Muscle layer of colon (tissue), 2 donors: ENCODE data around the gene GREM2.
A peak's percentile ranks its signal among the peaks of the same experiment; 100 is the strongest.

Experiments
- H3K27ac ChIP-seq: one replicate; pipeline ENCODE4 v1.7.0; 2013; ENCODE audit warnings: low read depth, mild to moderate bottlenecking, low read length, moderate library complexity
- H3K27me3 ChIP-seq, 2 donors: one replicate each; pipeline ENCODE4 v1.7.0; 2013; ENCODE audit warnings: low read length in 2 of 2, mild to moderate bottlenecking in 2 of 2; ENCODE audit not compliant: insufficient read depth in 2 of 2, control insufficient read depth in 1 of 2
- H3K36me3 ChIP-seq: one replicate; pipeline ENCODE4 v1.7.0; 2013; ENCODE audit warnings: mild to moderate bottlenecking, low read length; ENCODE audit not compliant: insufficient read depth
- H3K4me1 ChIP-seq: one replicate; pipeline ENCODE4 v1.7.0; 2013; ENCODE audit warnings: mild to moderate bottlenecking, low read length; ENCODE audit not compliant: insufficient read depth
- H3K4me3 ChIP-seq, 2 donors: one replicate each; pipeline ENCODE4 v1.7.0; 2013; ENCODE audit warnings: low read length in 2 of 2, low read depth in 1 of 2, mild to moderate bottlenecking in 1 of 2, moderate library complexity in 1 of 2
- H3K9ac ChIP-seq: one replicate; pipeline ENCODE4 v1.7.0; 2013; ENCODE audit warnings: low read length
- H3K9me3 ChIP-seq: one replicate; pipeline ENCODE4 v1.7.0; 2013; ENCODE audit warnings: mild to moderate bottlenecking, low read length
- donor health status: abdominal sarcoma.
- donor health status: Adenocarcinoma of cecum.

GREM2 gene

DNA sequence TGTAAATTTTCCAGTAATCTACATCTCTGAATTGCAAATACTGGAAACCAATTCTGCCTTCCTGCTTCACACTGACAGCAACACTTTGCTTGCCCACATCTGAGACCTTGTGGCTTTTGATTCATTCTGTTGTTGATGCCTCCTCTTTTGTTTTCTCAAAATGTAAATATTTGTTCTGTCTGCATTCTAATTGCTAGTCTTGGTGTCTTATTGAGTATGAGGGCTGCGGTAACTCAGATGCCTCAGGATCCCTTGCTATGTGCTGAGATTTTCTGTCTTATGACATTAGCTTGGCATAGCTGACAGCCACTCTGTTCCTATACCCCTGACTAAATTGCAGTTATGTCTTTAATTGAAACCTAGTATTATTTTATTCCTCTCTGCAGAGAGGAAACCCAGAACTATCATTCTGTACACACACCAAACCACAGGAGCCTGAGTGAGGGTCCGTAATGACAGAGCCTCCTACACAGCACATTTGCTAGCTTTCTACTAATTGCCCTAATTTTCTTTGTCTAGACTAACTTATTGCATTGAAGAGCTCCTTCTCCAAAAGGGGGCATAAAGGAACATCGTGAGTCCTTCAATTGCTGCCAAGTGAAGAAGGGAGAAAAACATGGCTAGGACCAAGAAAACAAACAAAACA lies 72.1 kb downstream of the GREM2 start:
- Histone ChIP-seq H3K9me3 (no peaks in the 10 kb centered on the region), H3K4me3 (no peak overlapping the region), H3K36me3 (no peaks in the 10 kb centered on the region), H3K4me1 (no peaks in the 10 kb centered on the region), H3K9ac (no peak overlapping the region), H3K27me3 (no peaks in the 10 kb centered on the region), H3K27ac (no peak overlapping the region)

DNA sequence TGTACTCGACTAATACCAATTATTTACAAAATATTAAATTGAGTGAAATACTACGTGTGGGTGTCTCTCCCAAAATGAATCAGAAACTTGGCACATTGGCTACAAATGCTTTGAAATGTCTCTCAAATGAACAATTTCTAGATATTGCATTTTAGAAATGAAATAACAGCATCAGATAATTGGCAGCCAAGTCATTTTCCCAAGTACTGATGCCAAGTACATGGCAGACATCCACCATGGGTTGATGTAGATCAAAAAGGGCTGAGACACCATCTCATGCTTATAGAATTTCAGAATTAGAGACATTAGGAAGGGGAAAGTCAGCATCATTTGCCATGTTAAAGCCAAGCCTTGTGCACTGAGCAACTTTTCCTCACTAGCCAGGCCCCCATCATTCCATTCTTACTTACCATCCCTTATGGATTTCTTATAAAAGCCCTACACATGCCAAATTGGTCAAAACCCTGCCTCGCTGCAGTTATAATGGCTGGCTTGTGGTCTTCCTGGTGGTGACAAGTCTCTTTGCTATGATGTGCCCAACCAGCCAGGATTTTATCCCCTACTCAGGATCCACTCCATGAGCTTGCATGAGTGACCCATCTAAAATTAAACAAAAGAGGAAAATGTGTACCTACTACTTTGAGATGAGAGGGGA lies 73.1 kb downstream of the GREM2 start:
- Histone ChIP-seq H3K9ac (no peak overlapping the region), H3K9me3 (no peaks in the 10 kb centered on the region), H3K4me3 (no peak overlapping the region), H3K27ac (no peak overlapping the region), H3K27me3 (no peaks in the 10 kb centered on the region), H3K4me1 (no peaks in the 10 kb centered on the region), H3K36me3 (no peaks in the 10 kb centered on the region)

DNA sequence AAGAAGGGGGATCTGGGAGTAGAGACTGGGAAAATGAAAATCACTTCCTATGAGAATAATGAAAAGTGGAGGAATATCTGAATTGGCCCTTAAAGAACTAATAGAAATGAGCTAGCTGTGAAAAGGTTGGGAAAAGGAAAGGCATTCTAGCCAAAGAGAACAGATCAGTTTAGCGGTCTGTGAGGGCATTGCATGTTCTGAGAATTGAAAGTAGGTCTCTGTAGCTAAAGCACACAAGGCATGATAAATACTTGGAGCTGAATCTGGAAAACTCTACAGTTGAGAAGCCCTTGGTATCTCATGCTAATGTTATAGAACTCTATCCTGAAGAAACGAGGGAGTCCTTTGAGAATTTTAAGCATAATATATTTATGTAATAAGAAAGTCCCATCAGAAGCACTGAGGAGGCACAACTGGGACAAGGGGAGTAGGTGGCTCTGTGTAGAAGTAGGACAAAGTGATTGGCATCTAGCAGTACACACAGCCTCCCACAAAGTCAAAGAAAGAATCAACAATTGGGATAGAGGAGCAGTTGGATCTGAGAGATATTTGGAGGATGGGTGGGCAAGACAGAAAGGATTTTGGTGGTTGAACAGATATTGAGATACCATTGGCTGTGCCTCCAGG lies 78.7 kb downstream of the GREM2 start:
- no peaks in the 10 kb centered on the region for H3K27me3 ChIP-seq
- no peak overlapping the region for H3K27ac ChIP-seq
- H3K9me3 ChIP-seq: no peaks in the 10 kb centered on the region
- H3K9ac ChIP-seq: no peak overlapping the region
- no peaks in the 10 kb centered on the region for H3K36me3 ChIP-seq
- no peak overlapping the region for H3K4me3 ChIP-seq
- H3K4me1 ChIP-seq: peaks cover 12% of the 10 kb centered on the region

DNA sequence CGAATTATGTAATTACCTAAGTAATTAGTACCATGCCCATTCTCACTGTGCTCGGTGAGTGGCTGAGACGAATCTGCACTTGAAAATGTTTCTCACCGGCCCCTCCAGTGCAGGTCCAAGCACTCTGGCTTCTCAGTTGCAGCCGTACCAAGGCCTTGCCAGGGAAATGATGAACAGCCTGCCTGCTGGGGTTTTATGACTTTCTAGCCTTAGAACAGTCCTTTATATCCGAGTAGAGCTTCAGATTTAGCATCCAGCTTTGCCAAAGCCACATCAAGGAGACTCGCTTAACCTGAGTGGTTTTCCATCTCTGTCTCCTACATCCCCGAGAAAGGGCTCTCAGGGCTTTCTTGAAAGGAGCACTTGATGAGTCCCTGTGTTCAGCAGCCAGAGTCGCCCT lies 83.4 kb downstream of the GREM2 start:
- Histone ChIP-seq H3K9me3 (no peaks in the 10 kb centered on the region), H3K9ac (no peak overlapping the region), H3K27me3 (no peaks in the 10 kb centered on the region), H3K4me3 (peak overlapping the region in 1 of 2 donors; percentile 28), H3K4me1 (peaks cover 29% of the 10 kb centered on the region), H3K27ac (peak overlapping the region; percentile 16), H3K36me3 (no peaks in the 10 kb centered on the region)

DNA sequence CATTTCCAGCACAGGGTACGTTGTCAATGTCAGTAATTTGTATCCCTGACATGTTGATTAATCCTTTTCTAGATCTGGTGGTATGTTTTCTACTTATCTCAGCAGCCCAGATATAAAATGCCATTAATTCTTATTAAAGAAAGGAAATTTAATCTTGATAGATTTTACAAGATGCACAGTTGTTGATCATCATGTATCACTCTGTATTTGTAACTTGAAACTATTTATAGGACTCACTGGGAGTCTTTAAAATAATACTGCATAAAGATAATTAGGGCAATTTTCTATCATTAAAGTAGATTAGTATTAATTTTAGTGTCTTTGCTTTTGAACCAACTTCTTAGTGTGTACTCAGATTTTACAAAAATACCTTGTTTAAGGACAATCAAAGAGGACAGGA lies 84.9 kb downstream of the GREM2 start:
- H3K9ac ChIP-seq: no peak overlapping the region
- H3K36me3 ChIP-seq: no peaks in the 10 kb centered on the region
- H3K4me3 ChIP-seq: no peak overlapping the region
- no peak overlapping the region for H3K27ac ChIP-seq
- H3K9me3 ChIP-seq: no peaks in the 10 kb centered on the region
- H3K27me3 ChIP-seq: no peaks in the 10 kb centered on the region
- H3K4me1 ChIP-seq: peaks cover 29% of the 10 kb centered on the region

DNA sequence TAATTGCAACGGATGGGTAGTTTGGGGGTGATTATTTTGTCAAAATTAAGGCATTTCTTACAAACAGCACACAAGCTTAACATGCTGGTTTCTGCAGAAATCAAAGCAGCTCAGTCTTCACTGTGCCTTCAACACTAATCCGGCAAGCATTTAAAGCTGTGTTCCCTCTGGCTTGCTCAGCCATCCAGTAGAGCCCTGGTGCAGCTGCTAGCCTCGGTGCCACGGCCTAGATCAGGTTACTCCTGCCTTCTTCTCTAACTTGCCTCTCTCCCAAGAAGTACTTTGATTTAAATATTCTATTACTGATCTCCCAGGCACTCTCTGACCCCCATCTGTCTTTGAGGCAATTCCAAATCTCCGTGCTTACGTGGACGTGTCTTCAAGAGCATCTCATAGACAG lies 85.6 kb downstream of the GREM2 start:
- peak overlapping the region; percentile 59 for H3K27ac ChIP-seq
- peaks cover 29% of the 10 kb centered on the region for H3K4me1 ChIP-seq
- no peaks in the 10 kb centered on the region for H3K27me3 ChIP-seq
- no peak overlapping the region for H3K4me3 ChIP-seq
- no peak overlapping the region for H3K9ac ChIP-seq
- no peaks in the 10 kb centered on the region for H3K36me3 ChIP-seq
- no peaks in the 10 kb centered on the region for H3K9me3 ChIP-seq

DNA sequence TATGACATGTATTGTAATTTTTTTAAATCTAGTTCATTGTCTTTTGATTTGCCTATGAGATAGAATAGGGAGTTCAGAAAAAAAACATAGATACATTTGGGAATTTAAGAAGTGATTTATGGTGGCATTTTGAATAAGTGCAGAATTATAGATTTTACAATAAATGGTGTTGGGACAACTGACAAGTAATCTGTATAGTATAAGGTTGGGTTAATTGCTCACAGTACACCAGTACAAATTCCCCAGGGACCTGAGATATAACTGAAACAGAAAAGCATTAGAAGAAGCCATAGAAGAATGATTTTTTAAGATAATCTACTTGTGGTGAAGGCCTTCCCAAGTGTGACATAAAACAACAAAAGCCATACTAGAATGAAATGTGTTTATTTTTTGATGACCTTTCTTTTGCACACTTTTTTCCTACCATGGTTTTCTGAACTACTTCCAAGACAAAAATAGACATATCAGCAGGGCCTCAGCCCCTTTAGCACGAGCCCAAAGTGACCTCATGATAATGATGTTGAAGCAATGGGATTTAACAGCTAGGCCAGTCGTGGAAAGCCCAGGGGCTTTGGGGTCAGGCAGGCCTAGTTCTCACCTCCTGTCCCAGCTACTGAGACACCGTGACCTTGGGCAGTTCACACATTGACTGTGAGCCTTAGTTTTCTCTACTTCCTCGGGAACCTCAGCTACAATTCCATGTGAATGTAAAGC lies 87.4 kb downstream of the GREM2 start:
- Histone ChIP-seq H3K4me1 (peaks cover 19% of the 10 kb centered on the region), H3K27me3 (no peaks in the 10 kb centered on the region), H3K9ac (no peak overlapping the region), H3K36me3 (no peaks in the 10 kb centered on the region), H3K4me3 (no peak overlapping the region), H3K9me3 (no peaks in the 10 kb centered on the region), H3K27ac (no peak overlapping the region)

DNA sequence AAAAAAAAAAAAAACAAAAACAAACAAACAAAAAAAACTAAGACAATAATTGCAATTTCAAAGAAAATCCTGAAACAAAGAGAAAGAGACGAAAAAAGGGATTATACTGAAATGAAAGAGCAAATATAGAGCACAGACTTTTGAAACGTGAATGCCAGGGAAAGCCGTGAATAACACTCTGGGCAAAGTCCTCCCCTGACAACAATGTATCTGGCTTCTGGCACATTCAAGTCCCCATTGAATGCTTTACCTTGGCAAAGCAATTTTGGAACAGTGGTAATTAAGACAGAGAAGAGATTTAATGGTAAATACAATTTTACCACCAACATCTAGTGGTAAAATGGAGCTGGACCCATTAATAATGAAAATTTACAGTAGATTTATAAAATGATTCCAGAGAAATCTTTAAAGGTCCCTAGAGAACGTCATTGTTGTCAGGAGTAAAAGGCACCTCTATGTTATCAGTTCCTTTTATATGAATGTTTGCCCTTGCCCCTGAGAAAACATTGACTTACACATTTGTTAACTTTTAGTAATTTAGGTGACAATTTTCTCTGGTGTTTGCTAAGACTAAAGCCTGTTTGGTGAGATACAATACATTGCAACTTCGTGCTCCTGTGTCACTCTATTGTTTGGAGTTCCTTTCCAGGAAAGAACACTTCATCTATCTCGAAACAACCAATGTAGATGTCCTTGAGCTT lies 89.7 kb downstream of the GREM2 start:
- Histone ChIP-seq H3K27ac (no peak overlapping the region), H3K9ac (no peak overlapping the region), H3K9me3 (no peaks in the 10 kb centered on the region), H3K36me3 (no peaks in the 10 kb centered on the region), H3K4me1 (peaks cover 14% of the 10 kb centered on the region), H3K4me3 (no peak overlapping the region), H3K27me3 (no peaks in the 10 kb centered on the region)

DNA sequence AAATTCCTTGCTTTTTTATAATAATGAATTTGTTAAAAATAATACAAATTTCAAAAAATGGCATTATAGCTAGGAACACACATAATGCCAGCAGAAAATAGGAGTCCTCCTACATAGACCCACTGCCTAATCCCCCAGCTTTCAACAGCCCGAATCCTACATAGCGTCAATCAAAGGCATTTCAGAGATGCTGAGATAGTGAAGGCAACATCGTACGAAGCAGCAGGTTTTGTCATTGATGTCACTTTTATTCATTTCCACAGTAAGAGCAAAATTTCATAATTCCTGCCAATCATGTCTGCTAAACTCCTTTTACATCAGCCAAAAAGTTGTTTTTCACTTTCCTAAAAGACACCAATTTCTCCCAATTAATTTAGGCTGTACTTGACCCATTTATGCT lies 94.1 kb downstream of the GREM2 start:
- no peaks in the 10 kb centered on the region for H3K36me3 ChIP-seq
- no peaks in the 10 kb centered on the region for H3K27me3 ChIP-seq
- H3K27ac ChIP-seq: no peak overlapping the region
- H3K9ac ChIP-seq: no peak overlapping the region
- no peaks in the 10 kb centered on the region for H3K4me1 ChIP-seq
- H3K4me3 ChIP-seq: no peak overlapping the region
- no peaks in the 10 kb centered on the region for H3K9me3 ChIP-seq

DNA sequence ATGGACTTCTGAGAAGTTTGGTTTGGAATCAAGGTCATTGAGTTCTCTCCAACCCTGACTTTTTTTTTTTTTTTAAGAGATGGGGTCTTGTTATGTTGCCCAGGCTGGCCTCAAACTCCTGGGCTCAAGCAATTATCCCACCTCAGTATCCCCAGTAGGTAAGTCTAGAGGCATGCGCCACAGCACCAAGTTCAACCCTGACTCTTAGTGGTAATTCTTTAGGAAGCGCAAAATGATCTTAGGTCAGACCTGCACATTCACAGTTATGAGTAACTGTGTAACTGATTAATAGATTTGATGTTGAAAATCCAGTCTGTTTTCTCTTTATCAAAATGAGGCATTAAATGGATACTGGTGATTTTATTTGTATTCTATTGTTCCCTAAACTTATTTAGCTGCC lies 95.9 kb downstream of the GREM2 start:
- H3K4me3 ChIP-seq: no peak overlapping the region
- H3K27ac ChIP-seq: no peak overlapping the region
- H3K9me3 ChIP-seq: no peaks in the 10 kb centered on the region
- H3K36me3 ChIP-seq: no peaks in the 10 kb centered on the region
- no peak overlapping the region for H3K9ac ChIP-seq
- H3K27me3 ChIP-seq: no peaks in the 10 kb centered on the region
- peaks cover 5% of the 10 kb centered on the region for H3K4me1 ChIP-seq

DNA sequence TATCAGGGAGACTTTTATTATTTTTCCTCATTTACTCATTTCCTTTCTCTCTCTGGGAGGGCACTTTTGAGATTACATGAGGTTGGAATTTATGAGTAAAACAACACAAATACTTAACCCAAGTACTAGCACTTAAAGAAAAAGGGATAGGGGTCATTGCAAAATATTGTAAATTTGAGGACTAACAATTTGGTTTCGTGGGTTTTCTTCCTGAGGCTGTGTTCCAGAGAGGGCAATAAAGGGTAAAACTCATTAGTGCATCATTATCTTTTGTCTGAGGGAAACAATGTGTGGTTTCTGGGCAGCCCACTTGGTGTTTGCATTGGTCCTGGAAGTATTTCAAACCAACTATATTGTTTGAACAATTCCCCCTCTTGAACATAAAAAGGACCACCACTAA lies 96.5 kb downstream of the GREM2 start:
- Histone ChIP-seq H3K27me3 (no peaks in the 10 kb centered on the region), H3K9me3 (no peaks in the 10 kb centered on the region), H3K4me1 (peaks cover 5% of the 10 kb centered on the region), H3K36me3 (no peaks in the 10 kb centered on the region), H3K4me3 (no peak overlapping the region), H3K27ac (no peak overlapping the region), H3K9ac (no peak overlapping the region)
